Measurements from ENCODE around the gene GMPPB.

GMPPB gene

DNA sequence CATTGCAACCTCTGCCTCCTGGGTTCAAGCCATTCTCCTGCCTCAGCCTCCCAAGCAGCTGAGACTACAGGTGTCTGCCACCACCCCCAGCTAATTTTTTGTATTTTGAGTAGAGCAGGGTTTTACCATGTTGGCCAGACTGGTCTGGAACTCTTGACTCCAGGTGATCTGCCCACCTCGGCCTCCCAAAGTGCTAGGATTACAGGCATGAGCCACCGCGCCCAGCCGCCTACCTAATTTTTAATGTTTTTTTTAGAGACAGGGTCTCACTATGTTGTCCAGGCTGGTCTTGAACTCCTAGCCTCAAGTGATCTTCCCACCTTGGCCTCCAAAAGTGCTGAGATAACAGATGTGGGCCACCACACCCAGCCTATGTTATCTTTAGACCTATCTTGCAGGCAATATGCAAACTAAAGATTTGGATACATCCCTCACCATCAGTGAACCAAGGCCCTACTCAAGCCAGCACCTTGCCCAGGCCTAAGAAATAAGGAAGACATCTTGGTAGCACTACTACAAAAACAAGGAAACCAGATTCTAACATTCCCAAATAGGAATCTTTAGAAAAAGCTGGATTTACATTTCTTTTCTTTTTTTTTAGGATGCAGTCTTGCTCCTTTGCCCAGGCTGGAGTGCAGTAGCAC lies 6.3 kb upstream of the GMPPB start:
- no peak for DNase-seq (ENCODE audit: low read depth, low spot score)

DNA sequence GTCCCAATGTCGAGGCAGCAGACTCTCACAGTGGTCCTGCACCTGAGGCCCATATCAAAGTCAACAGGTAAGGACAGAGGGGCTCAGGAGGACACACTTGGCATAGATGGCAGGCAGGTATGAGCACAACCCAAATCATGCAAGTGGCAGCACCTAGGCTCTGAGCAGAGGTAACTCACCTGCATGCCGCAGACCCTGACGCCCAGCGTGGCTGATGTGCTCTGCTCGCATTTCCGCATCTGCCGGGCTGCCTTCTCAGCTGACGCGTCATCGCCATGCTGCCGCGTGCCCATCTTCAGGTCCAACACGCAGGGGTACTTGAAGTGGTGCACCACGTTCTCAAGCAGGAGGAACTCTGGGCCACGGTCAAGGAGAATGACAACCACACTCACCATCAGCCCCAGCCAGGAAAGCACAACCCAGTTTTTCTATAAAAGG lies 4.2 kb upstream of the GMPPB start:
- DNase-seq (ENCODE audit: low read depth, low spot score), result no peak

- DNase-seq (ENCODE audit: low read depth, low spot score), result no peak
Observed at GRCh38 chr3:49727154-49727923, 3.6 kb upstream of the GMPPB start.

DNA sequence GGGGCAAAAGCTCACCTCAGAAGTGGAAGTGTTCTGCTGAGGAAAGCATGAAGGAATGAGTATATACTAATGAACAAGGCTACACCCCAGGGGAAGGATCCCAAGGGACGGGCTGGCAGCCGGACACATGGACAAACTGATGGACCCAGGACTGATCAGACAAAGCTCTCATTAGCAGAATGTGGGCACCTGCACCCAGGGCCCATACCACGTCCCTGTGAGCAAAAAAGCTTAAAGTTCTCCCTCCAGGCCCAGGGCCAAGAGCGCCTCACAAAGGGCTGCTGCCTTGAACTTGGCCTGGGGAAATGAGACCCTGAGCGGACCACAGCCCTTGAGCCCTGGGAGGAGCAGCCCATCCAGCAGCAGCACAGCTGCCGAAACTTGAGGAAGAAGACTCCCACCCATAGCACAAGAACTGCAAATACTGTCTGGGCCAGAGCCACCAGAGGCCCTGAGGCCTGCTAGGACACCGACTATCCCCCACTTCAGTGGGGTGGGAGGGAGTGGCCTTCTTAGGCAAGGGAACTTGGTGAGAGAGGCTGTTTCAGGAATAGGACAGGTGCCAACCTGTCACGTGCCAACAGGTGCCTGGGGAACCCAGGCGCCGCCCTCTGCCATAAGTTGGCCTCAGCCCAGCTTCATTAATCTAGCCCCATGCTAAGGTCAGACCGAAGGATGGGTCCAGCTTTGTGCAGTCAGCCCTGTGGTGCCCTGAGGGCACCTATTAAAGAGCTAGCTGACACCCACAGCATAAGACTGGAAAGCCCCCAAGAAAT lies 2.3 kb upstream of the GMPPB start:
- no peak for DNase-seq (ENCODE audit: low read depth, low spot score)

DNA sequence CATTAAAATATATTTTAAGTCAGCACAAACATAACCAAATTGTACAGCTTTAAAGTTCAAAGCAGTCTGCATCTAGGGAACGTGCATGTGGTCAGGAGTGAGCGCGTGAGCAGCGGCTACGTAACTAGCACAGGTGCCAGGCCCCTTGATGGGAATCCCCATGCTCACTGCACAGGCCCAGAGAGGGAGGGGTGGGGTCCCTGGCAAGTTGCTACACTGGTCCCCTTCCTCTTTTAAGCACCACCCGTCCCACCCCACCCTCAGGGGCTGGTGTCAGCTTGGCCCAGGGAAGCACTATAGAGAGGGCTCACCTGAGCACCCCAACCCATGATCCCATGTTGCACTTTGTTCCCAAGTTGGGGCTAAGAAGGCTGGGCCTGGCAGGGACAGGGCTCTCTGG lies 835 bp upstream of the GMPPB start:
- DNase-seq (ENCODE audit: low read depth, low spot score), result no peak

GRCh38 chr3:49723296-49723627 lies 489 bp downstream of the GMPPB start:
- no peak for DNase-seq (ENCODE audit: low read depth, low spot score)

- no peak for DNase-seq (ENCODE audit: low read depth, low spot score)
Observed at GRCh38 chr3:49722896-49723295, 855 bp downstream of the GMPPB start.

DNA sequence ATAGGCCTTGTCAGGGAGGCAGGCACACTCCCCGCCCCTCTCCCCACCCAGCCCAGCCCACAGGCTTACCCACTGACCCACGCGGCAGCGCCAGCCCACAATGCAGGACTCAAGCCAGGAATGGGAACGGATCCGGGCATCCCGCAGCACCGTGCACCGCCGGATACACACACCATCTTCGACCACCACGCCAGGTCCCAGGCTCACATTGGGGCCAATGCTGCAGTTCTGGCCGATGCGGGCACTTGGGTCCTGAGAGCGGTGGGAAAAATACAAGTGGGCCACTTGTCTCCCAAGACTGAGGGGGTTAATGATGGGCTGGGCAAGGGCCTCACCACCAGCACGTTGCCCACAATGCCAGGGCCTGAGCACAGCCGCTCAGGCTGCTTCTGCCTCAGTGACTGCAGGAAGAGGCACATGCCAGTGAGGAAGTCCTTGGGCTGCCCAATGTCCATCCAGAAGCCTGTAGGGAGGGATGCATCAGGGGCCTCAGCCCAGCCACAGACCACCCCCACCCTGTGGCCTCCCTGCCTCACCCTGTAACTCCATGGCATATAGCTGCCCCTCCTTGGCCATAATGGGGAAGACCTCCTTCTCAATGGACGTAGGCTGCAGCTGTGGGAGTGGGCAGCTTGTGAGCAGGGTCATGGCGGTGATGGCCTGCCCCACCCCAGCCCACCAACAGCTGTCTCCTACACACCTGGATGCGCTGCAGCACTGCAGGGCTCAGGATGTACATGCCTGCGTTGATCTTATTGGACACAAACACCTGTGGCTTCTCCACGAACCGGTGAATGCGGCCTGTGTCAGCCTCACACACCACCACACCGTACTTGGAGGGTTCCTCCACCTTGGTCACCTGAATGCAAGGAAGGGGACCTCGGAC lies 1.6 kb downstream of the GMPPB start:
- no peak for DNase-seq (ENCODE audit: low read depth, low spot score)

DNA sequence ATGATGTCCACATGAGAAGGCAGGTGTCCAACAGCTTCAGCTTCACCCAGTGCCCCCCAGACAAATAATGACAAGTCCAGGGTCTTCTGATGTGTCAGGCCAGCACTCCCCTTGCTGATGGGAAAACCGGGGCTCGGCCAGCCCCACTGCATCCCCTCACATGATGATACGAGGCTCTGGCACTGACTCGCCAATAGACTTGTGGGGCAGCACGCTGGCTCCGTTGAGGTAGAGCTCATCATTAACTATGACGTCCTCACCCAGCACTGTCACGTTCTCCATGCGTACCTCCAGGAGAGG lies 2.2 kb downstream of the GMPPB start:
- no peak for DNase-seq (ENCODE audit: low read depth, low spot score)

DNA sequence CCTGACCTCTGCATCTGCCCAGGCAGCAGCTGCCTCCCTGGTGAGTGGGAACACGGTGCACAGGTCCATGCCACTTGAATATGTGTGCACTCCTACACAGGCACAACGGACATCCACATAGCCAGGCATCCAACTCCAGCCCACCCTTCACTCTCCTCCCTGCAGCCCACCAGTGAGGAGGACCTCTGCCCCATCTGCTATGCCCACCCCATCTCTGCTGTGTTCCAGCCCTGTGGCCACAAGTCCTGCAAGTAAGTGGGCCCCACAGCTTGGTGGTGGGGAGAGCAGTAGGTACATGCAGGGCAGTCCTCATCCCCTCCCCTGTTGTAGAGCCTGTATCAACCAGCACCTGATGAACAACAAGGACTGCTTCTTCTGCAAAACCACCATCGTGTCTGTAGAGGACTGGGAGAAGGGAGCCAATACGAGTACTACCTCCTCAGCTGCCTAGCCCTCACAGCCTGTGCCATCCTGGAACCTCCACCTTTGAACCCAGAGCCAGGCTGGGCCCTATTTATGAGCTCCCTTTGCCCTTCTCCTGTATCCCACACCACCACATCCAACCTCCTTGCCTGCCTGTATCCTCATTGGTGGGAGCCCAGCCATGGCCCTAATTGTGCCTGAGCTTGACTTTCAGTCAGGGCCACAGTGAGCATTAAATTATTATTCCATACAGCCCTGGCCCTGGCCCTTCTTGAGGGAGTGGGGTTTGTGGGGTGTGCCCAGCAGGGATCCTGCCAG lies 2.7 kb downstream of the GMPPB start:
- no peak for DNase-seq (ENCODE audit: low read depth, low spot score)

DNA sequence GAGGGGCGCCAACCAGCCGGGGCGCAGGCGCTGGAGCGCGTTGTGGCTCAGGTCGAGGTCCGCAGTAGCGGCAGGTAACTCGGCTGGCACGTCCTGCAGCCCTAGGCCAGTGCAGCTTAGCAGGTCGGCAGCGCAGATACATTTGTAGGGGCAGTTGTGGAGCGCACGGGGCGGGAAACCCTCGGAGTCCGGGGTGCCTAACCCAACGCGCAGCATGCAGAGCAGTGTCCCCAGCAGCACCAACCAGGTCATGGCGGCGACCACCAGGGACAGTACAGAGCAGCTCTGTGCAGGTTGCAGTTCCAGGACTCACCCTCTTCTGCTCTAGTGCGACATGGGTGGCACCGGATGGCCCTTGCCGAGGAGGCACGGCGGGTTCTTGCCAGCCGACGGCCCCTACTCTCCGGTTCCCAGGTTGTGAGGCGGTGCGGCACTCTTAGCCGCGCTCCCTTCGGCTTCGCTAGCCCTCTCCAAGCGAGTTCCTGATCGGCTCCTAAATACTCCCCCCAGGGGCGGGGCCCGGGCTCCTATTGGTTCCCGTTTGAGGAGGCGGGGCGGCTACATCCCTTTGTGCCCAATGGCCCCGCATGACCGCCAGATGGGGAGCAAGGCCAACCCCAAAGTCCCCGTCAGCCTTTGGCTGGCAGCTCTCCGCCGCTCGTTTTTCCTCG lies 4.4 kb downstream of the GMPPB start, which contains the start of gene AMIGO3:
TSS of gene AMIGO3 (minus strand) at position 471 of the 671 bp plus-strand sequence. CDS start at position 252, 219 bp downstream.
- DNase-seq (ENCODE audit: low read depth, low spot score), result peak; percentile 68

DNA sequence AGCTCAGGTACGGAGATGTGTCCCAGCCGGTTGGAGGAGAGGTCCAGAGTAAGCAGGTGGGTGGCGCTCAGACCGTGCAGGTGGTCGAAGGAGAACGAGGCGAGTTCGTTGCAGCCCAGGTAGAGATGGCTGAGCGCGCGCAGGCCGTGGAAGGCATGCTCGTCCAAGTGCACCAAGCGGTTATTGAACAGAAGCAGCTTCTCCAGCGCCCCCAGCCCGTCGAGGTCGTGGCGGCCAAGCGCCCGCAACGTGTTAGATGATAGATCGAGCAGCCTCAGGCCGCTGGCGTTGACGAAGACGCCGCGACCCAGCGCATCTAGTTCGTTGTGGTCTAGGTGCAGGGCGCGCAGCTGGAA lies 4.9 kb downstream of the GMPPB start:
- DNase-seq (ENCODE audit: low read depth, low spot score), result no peak

DNA sequence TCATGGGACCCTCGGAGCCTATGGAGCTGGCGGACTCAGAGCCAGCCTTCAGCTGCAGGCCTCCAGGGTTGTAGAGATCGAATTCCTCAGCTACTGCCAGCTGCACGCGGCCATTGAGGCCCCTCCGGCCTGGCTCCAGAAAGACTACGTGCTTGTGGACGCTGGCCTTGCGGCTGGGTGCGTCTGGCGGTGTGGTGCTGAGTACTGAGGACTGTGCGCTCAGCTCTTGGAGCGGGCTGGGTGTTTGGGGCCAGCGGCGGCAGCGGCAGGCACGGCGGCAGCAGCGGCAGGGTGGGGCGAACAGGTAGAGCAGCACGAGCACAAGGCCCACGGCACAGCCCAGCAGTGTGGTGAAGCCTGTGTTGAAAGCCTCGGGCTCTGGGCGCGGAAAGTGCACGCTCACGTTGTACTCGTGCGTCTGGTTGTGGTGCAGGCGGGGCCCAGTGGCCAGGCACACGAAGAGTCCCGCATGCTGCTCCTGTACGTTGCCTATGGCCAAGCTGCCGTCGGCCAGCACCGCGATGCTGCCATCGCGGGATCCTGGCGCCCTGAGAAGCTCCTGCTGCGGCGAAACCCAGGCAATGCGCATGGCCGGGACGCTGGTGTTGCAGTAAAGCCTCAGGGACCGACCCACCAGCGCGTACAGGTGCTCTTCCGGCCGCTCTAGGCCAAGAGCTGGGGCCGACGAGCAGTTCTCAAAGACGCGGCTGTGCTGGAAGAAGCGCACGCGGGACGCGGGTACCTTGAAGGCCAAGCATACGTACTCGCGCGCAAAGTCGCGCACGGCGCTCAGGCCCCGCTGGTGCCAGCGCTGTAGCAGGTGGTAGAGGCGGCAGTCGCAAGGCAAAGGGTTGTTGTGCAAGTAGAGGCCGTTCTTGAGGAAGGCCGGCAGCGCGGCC lies 5.5 kb downstream of the GMPPB start:
- no peak for DNase-seq (ENCODE audit: low read depth, low spot score)

DNA sequence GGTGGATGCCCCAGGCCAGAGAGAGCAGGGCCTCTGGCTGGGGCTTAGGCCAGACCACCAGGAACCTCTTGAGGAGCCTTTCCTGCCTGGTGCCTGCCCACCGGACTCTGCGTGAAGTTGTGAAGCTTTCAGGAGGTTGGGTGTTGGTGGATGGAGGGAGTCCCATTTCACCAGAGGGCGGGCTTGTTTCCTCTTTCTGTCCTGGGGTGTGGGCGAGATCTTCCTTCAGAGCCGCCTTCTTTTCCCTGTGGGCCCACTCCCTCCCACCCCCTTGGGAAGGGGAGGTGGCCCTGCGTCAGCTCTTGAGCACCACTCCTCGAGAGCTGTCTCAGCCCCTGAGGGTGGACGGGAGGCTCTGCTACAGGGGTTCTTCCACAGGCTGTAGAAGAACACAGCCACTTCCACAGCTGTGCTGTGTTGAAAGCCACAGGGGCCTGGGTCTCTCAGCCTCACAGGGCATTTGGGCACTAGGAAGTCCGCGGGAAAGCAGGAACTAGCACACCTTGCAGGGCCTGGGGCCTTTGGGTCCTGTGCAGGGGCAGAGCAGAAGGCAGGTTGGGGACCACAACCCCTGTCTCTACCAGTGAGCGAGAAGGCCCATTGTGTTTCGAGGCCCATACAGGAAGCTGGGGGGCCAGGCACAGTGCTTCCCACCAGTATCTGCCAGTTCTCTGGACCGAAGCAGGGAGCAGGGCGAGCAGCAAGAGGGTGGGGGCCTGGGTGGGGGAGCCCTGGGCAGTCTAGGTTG lies 6.4 kb downstream of the GMPPB start:
- DNase-seq (ENCODE audit: low read depth, low spot score), result no peak

- no peak for DNase-seq (ENCODE audit: low read depth, low spot score)
Observed at GRCh38 chr3:49716691-49717210, 7.0 kb downstream of the GMPPB start.

DNA sequence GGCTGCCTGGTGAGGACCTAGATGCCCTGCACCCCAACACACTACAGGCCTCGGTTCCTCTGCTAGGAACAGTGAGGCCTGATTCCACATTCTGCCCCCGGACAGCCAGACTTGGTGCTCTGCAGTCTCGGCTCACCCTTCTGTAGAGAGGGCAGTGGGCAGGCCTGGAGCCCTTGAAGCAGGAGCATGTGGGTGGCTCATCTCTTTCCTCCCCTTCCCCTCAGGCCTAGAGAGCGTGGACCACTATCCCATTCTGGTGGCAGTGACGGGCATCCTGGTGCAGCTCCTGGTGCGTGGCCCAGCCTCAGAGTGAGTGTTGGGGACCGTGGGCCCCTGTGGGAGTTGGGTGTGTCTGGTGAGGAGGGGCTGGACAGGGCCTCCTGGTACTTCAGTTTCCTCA lies 7.6 kb downstream of the GMPPB start:
- no peak for DNase-seq (ENCODE audit: low read depth, low spot score)

GRCh38 chr3:49715611-49716121 lies 8.1 kb downstream of the GMPPB start:
- DNase-seq (ENCODE audit: low read depth, low spot score), result no peak
